ENCODE results near the gene CCDC191.

- TF ChIP-seq CTCF (IDR thresholded peaks at IDR 0.05) (no peak), POLR2A (IDR thresholded peaks at IDR 0.05) (no peak), EP300 (IDR thresholded peaks at IDR 0.05) (no peak)
These were observed 37.3 kb upstream of the CCDC191 start for GRCh38 chr3:114093596-114093995.
